Measurements from ENCODE around the gene CACNA1G.

The CACNA1G gene

DNA sequence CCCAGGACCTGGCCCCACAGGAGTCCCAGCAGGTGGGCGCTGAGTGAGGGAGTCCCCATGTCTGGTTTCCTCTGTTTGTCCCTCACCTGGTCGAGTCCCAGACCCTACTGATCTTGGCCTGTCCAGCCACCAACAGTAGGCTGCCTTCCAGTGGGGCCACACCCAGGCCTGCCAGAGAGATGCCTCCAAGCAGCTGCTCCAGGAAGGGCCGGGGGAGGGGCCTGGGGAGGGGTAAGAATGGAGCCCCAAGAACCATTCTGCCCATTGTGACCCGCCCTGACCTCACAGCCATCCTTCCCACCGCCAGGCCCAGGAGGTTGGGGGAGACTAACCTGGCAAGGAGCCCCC is 12.8 kb upstream of the CACNA1G start:
- TF ChIP-seq CTCF (conservative IDR thresholded peaks at IDR 0.05; ENCODE audit: low read length): no peak

GRCh38 chr17:50548831-50549230 is 11.7 kb upstream of the CACNA1G start:
- TF ChIP-seq CTCF (conservative IDR thresholded peaks at IDR 0.05; ENCODE audit: low read length): no peak
- no peak overlapping the region for H3K4me3 ChIP-seq (ENCODE audit: low read length)
- no peak for DNase-seq (ENCODE audit: low read depth)

More for the DNA sequence above, 12.8 kb upstream of the CACNA1G start:
- peak overlapping the region; percentile 71 for H3K4me3 ChIP-seq (ENCODE audit: low read length)
- no peak for DNase-seq (ENCODE audit: low read depth)

DNA sequence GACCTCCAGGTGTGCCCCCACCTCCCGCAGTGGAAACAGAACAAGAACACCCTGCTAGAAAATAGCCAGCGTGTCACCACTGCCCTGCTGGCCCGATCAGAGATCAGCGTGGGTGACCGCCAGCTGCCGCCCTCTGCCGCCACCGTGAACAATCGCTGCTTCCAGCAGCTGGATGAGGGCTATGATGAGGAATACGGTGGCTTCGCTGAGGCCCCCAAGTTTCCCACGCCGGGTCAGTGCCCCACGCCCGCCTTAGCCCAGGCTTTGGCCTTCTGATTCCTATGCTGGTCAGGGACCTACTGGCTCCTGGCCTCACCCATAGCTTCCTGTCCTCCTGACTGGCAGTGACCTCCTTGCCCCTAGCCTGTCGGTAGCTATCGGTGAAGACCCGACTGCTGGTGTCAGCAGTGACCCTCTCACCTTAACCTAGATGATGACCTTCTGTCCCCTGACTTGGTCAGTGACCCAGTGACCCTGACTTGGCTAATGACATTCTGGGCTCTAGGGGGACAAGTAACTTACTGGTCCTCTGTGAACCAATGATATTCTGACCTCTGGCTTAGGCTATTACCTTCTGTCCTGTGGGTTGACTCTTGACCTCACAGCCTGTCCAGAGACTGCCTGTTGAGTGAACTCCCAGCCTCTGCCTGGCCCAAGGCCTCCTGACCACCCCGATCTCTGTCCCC is 11.1 kb upstream of the CACNA1G start:
- no peak for TF ChIP-seq CTCF (conservative IDR thresholded peaks at IDR 0.05; ENCODE audit: low read length)
- DNase-seq (ENCODE audit: low read depth): no peak

DNA sequence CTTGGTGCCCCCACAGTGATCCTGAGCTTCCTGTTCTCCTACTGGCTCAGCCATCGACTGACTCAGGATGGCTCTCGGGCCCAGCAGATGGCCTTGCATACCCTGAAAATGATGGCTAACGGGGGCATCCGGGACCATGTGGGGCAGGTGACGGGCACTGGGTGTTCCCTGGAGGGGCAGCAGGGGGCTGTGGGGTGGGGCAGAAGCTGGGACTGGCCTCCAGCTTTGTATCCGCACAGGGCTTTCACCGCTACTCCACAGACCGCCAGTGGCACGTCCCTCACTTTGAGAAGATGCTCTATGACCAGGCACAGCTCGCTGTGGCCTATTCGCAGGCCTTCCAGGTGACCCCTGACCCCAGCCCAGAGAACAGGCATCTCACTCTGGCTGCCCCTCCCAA is 10.5 kb upstream of the CACNA1G start:
- no peak overlapping the region for H3K4me3 ChIP-seq (ENCODE audit: low read length)
- no peak for DNase-seq (ENCODE audit: low read depth)
- no peak for TF ChIP-seq CTCF (conservative IDR thresholded peaks at IDR 0.05; ENCODE audit: low read length)

More for the DNA sequence above, 11.1 kb upstream of the CACNA1G start:
- H3K4me3 ChIP-seq (ENCODE audit: low read length): no peak overlapping the region

DNA sequence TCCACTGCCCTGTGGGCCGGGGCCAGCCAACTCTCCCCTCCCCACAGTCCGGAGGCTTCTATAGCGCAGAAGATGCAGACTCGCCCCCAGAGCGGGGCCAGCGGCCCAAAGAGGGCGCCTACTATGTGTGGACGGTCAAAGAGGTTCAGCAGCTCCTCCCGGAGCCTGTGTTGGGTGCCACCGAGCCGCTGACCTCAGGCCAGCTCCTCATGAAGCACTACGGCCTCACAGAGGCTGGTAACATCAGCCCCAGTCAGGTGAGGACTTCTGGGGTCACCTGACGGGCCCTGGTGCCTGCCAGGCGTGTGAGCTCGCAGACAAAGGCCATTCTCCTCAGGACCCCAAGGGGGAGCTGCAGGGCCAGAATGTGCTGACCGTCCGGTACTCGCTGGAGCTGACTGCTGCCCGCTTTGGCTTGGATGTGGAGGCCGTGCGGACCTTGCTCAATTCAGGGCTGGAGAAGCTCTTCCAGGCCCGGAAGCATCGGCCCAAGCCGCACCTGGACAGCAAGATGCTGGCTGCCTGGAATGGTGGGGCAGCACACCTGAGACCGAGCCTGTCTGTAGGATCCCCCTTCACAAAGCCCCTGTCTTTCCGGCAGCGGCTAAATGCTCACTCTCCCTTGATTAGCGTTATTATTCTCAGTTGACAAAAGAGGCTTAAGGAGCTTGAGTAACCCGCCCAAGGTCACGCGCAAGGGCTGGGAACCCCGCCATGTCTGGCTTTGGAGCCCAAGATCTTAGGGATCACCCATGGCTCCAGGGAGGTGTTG is 9.7 kb upstream of the CACNA1G start:
- DNase-seq (ENCODE audit: low read depth): peak; percentile 87
- TF ChIP-seq CTCF (conservative IDR thresholded peaks at IDR 0.05; ENCODE audit: low read length): peak; percentile 94
- no peak overlapping the region for H3K4me3 ChIP-seq (ENCODE audit: low read length)

DNA sequence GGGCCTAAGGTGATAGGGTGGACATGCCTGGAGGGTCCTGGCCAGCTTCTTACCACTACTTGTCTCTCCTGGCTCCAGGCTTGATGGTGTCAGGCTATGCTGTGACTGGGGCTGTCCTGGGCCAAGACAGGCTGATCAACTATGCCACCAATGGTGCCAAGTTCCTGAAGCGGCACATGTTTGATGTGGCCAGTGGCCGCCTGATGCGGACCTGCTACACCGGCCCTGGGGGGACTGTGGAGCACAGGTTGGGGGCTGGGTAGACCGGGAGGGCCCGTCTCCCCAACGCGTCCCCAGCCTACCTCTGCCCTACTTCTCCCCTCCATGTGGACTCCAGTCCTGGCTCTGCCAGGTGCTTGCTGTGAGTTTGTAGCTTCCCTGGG is 9.1 kb upstream of the CACNA1G start:
- no peak overlapping the region for H3K4me3 ChIP-seq (ENCODE audit: low read length)

More for the DNA sequence above, 9.1 kb upstream of the CACNA1G start:
- DNase-seq (ENCODE audit: low read depth): no peak
- TF ChIP-seq CTCF (conservative IDR thresholded peaks at IDR 0.05; ENCODE audit: low read length): no peak
